Stimulated activated CD4-positive, alpha-beta T cell treated with anti-CD3 and anti-CD28 coated beads, TNF-alpha, amount 100 ng/mL, for 48 hours (primary cell): ENCODE results near the gene NUMB.
"Not testable (repeated sequence)": the region's sequence is repeated elsewhere in the genome, so short reads cannot be mapped to it uniquely, and the experiment has no call there.

Experiments
- DNase-seq, 3 donors: peaks; one replicate each; pipeline ENCODE4 v3.0.0-alpha.2; 2020; ENCODE audit warnings: low read depth in 3 of 3

NUMB gene

DNA sequence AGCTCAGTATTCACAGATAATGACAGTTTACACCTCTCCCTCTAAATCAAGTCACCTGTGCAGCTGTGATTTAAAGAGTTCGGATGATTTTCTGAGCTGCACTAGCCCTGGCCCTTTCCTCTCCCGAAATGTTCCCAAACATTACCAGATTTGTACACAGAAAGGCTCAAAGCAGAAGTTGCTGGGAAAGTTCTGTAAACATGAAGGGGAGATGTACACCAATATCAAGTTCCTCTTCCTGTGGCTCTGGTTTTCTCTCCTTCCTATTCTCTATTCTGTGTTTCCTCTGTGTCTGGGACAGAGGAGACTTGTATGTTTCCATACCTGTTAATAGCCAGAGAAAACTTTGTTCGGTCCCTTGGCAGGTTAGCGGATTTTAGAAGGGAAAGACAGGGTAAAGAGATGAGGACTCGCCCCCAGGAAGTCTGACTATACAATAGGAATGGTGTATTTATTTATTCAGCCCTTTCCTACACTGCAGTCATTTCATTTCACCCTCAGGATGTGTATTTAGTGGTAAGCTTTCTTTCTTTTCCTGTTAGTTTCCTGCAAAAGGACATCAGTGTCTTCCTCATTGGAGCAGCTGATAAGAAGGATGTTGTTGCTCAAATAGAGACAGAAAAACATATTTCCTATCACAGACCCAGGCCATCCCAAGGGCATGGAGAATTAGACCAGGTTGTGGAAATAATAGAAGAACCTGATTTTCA lies 7.6 kb upstream of the NUMB start:
- no peak for DNase-seq

DNA sequence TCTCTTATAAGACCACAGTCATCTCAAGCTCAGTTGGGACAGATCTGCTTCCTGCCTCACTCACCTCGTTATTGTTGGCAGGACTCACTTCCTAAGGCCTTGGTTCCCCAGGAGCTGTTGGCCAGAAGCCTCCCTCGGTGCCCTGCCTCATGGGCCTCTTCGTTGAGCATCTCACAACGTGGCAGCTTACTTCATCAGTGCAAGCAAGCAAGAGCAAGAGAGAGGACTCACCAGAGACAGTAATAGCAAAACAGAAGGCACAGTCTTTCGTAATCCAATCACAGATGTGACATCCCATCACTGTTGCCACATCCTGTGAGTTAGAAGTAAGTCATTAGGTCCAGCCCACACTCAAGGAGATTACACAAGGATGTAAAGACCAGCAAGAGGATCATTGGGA lies 5.1 kb upstream of the NUMB start:
- peak in 1 of 3 donors; percentile 40 for DNase-seq

- DNase-seq, result no peak
These were observed 4.5 kb upstream of the NUMB start for GRCh38 chr14:73462815-73463214.

- no peak for DNase-seq
These were observed 3.8 kb upstream of the NUMB start for GRCh38 chr14:73462048-73462715.

DNA sequence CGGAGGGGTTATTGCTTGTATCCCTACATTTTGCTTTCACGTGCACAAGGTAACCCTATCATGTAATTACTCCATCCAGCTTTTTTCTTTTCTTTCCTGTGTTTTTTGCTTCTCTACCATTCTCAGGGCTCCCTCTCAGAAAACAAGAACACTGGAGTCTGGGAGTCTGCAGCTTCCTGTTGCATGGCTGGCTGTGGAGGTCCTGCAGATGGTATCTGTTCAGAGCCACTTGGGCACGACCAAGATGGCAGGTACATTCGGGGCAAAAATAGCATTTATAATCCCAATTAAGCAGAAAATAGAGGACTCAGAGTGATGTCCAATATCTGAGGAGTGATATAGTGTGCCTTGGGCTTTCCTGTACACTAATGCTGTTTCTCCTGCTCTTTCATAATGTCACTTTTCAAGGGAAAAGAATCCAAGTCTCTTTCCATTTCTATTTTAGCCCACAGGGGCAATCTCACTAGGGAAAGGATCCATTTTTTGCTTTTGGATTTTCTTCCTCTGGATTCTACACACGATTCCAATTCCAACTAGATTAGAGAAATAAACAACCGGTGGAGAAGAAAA lies 3.2 kb upstream of the NUMB start:
- no peak for DNase-seq

DNA sequence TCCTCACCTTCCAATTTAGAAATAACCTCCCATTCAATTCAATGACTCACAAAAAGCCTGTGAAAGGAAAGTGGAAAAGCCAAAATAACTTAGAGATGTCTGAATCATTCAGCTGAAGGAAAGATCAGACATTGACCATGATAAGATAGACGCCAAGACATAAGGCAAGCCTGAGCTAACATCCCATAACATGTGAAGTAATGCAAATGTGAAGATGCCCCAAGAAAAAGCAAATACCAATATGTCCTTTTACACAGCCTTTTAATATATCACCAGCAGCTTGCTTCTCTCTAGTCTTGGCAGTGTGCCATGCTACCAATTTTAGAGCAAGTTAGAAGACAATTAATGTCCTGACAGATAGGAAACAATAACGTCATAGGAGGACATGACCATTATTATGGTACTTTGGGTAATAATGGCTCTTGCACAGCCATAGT lies 2.4 kb upstream of the NUMB start:
- DNase-seq, result no peak

- no peak for DNase-seq
These were observed 1.6 kb upstream of the NUMB start for GRCh38 chr14:73459959-73460358.

DNA sequence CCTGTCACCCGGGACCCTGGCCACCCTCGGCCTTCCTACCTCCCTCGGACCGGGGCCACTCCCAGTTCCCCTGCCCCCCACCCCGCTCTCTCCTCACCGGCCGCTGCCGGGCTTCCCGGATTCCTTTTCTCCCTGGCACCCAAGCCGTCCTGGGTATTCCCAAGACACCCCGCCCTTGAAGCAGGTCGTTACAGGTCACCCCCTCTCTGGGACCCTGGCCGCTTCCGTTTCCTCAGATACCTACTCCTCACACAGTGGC lies 493 bp downstream of the NUMB start:
- no peak for DNase-seq

DNA sequence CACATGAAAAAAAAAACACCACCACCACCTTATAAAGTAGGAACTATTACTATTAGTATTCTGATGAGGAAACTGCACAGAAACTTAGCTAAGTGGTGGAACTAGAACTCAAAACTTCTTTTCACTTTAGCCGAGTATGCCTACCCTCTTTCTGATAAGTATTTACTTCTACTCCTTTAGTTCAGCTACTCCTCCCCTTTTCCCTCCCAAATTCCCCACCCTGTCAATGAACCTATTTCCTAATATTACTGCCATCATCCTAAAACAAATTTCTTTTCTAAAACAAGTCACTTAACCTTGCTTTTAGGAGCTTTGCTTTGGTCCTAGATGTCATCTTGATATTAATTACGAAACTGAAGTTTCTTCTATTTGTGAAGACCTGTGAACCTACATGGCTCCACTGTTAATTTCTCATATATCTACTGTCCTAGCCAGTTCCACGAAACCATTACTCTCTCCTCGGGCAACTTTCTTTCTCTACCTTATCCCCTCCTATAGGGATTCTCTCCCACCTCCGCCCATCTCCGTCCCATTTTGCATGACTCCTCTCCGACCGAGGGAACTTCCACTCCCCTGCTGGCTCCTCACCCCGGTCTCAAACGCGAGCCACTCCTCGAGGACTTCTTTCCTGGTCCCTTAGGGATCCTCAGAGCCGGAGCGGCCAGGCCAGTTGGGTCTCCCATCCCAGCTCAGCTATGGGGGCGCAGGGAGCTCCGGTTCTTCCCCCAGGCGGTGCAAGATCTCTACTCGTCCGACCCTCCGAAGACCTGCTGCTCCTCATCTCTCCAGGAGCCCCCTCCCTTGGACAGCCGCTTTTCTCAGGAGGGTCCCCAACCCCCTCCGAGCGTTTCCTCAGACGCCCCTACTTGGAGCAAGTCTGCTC lies 1.1 kb downstream of the NUMB start:
- no peak for DNase-seq

GRCh38 chr14:73455294-73455693 lies 3.1 kb downstream of the NUMB start:
- DNase-seq, result no peak

GRCh38 chr14:73452341-73453186 lies 5.8 kb downstream of the NUMB start:
- DNase-seq, result no peak

DNA sequence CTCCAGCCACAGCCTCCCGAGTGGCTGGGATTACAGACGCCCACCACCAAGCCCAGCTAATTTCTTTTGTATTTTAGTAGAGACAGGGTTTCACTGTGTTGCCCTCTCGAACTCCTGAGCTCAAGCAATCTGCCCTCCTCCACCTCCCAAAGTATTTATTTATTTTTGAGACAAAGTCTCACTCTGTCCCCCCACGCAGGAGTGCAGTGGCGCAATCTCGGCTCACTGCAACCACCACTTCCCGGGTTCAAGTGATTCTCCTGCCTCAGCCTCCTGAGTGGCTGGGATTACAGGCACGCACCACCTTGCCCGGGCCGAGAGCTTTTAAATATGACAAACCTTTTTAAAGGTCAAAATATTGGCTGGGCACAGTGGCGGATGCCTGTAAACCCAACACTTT lies 14.6 kb downstream of the NUMB start:
- no peak for DNase-seq

DNA sequence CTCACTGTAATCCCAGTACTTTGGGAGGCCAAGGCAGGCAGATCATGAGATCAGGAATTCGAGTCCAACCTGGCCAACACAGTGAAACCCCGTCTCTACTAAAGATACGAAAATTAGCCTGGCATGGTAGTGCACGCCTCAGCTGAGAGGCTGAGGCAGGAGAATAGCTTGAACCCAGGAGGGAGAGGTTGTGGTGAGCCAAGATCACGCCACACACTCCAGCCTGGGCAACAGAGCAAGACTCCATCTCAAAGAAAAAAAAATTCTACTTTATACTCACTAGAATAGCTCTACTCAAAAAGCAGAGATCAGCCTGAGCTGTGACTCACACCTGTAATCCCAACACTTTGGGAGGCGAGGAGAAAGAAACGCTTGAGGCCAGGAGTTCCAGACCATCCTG lies 17.1 kb downstream of the NUMB start:
- no peak for DNase-seq

GRCh38 chr14:73438993-73439392 lies 19.4 kb downstream of the NUMB start:
- DNase-seq, result no peak

DNA sequence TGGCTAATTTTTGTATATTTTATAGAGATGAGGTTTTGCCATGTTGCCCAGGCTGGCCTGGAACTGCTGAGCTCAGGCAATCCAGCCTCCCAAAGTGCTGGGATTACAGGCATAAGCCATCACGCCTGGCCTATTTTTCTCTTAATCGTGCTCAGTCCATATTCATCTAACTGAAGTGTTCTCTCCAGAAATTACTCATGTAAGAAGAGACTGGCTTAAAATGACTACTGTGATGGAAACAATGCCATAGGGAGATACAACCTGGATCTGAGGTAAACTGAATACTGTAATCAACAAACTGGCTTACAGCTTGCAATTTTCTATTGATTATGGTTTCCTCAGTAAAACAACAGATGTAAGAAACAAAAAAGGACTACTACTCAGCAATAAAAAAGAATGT lies 21.1 kb downstream of the NUMB start:
- DNase-seq, result no peak

DNA sequence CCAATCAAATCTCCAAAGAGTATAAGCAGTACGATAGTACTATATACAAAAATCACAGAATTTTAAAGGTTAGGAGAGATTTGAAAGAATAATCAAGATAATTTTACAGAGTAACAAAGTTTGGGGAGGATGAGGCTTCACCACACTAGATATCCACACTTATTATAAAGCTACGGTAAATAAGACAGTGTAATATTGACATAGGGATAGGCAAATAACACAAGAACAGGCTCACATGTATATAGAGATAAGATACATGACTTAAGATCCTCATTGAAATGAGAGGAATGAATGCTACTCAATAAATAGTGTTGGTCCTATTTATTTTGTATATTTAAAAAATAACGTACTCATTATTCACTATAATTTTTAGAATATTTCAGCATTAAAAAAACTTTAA lies 26.2 kb downstream of the NUMB start:
- no peak for DNase-seq

DNA sequence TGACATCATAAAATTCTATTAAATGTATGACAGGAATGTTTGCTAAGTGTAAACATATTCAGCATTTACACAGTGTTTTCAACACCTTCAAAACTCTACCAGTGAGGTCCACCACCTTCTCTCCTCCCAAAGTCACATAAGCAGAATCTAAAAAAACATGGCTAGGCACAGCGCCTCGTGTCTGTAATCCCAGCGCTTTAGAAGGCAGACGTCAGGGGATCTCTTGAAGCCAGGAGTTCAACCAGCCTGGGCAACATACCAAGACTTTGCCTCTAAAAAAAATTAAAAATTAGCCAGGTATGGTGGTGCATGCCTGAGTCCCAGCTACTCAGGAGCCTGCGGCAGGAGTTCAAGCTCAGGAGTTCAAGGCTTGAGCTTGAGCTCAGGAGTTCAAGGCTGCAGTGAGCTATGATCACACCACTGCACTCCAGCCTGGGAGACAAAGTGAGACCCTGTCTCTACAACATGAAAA lies 30.0 kb downstream of the NUMB start:
- DNase-seq, result no peak

GRCh38 chr14:73427516-73428264 lies 30.7 kb downstream of the NUMB start:
- no peak for DNase-seq

- no peak for DNase-seq
These were observed 31.5 kb downstream of the NUMB start for GRCh38 chr14:73426877-73427276.

DNA sequence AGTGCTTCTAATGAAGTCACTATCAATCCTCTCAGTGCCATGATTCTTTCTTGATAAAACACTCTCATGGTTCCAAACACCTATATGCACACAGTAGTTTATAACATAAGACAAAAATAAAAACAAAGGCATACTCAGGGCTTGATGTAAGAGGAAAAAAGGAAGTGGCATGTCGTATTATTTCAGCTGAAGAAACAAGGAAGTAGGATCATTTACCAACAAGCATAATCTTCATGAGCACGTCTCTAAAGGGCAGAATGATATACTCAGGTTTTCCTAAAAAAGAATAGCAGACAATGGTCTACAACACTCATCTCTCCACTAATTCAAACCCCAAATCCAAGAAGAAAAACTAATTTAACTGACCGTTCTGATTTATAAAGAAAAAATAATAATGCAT lies 33.9 kb downstream of the NUMB start:
- DNase-seq, result no peak

DNA sequence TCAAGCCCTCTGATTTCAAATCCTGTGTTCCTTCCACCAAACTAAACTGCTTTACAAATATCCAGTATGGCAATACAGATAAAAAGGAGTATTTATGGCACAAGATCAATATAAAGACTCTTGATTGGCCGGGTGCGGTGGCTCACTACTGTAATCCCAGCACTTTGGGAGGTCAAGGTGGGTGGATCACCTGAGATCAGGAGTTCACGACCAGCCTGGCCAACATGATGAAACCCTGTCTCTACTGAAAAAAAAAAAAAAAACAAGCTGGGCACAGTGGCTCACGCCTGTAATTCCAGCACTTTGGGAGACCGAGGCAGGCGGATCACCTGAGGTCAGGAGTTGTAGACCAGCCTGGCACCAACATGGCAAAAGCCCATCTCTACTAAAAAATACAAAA lies 35.3 kb downstream of the NUMB start:
- DNase-seq, result not testable (repeated sequence)
